K562 (cell line): ENCODE results near the gene CLCA1. TPM values are rescaled to one million over a fixed set of nuclear protein-coding genes. Genes with fewer than 3 reads are reported as not detected.

Experiments
- MEIS2 ChIP-seq: fragments of 450-650 bp; IDR thresholded peaks from 2 replicates; pipeline ENCODE4 v1.6.1; 2014; ENCODE audit warnings: mild to moderate bottlenecking; ENCODE audit not compliant: partially characterized antibody
- SNIP1 ChIP-seq: fragments of 450-650 bp; IDR thresholded peaks from 2 replicates; pipeline ENCODE4 v1.7.1; 2017; ENCODE audit warnings: low read depth, mild to moderate bottlenecking
- TGIF2 ChIP-seq: sonication (generic); formaldehyde crosslinking; IDR thresholded peaks from 2 replicates; pipeline ENCODE4 v1.8.1; 2022; ENCODE audit warnings: mild to moderate bottlenecking, missing genetic modification reagents, moderate library complexity
- TRIM24 ChIP-seq, 2 experiments: fragments of 450-650 bp; IDR thresholded peaks; 2 replicates each; pipeline ENCODE4 v1.6.1; 2016
- ZNF347 ChIP-seq: fragments of 450-650 bp; formaldehyde crosslinking; IDR thresholded peaks from 2 replicates; pipeline ENCODE4 v1.4.0; 2020; ENCODE audit warnings: low read depth, mild to moderate bottlenecking, moderate library complexity
- ZNF695 ChIP-seq: fragments of 450-650 bp; formaldehyde crosslinking; IDR thresholded peaks from 2 replicates; pipeline ENCODE4 v1.4.0; 2020; ENCODE audit warnings: mild to moderate bottlenecking, moderate library complexity
- polyA plus RNA-seq, 8 experiments: library from polyadenylated mRNA; depleted of rRNA in 4 of 8; stranded (reverse) in 5 of 8; unstranded in 3 of 8; fragments of >200 nt; fragmentation: Nextera tagmentation in 2 of 8; fragmentation: Illumina TruSeq in 1 of 8; extraction: Ambion mirVana in 2 of 8; extraction: Trizol in 1 of 8; gene quantifications; 2 replicates each; pipeline versions ENCODE4 v1.2.1 to v1.2.3, GENCODE V29; 2011 to 2014; ENCODE audit warnings: inconsistent platforms in 1 of 8, missing spikeins in 1 of 8
- total RNA-seq, 7 experiments: library from RNA; depleted of rRNA in 6 of 7; stranded (reverse); fragments of >200 nt in 6 of 7; fragmentation: Illumina TruSeq in 2 of 7; extraction: Trizol in 2 of 7; gene quantifications; 2 replicates each; pipeline versions ENCODE4 v1.2.1 to v1.2.3, GENCODE V29; 2011 to 2021; ENCODE audit warnings: low replicate concordance in 1 of 7
- TF ChIP-seq, protein P1 (sequence below): fragments of 250-450 bp; sonication (Bioruptor Pico); IDR thresholded peaks from 2 replicates; pipeline ENCODE4 v1.5.0; 2021; ENCODE audit warnings: mild to moderate bottlenecking, moderate library complexity
- TF ChIP-seq, protein P2 (sequence below): sonication (generic); formaldehyde crosslinking; IDR thresholded peaks from 2 replicates; pipeline ENCODE4 v1.8.0; 2022; ENCODE audit warnings: mild to moderate bottlenecking, missing genetic modification reagents
- TF ChIP-seq, protein P3 (sequence below): fragments of 450-650 bp; IDR thresholded peaks from 2 replicates; pipeline ENCODE4 v1.6.1; 2017; ENCODE audit warnings: mild to moderate bottlenecking, moderate library complexity
- TF ChIP-seq, protein P4 (sequence below): fragments of 450-650 bp; IDR thresholded peaks from 2 replicates; pipeline ENCODE4 v1.6.1; 2016; ENCODE audit warnings: mild to moderate bottlenecking, moderate library complexity

Gene CLCA1
- total and polyA plus RNA-seq, 9 of the 15 experiments (the other 6 are each of a cell fraction or from before 2014, with no cell fraction given): 0.03 to 0.08 (median 0.04) TPM; not detected in 6

DNA sequence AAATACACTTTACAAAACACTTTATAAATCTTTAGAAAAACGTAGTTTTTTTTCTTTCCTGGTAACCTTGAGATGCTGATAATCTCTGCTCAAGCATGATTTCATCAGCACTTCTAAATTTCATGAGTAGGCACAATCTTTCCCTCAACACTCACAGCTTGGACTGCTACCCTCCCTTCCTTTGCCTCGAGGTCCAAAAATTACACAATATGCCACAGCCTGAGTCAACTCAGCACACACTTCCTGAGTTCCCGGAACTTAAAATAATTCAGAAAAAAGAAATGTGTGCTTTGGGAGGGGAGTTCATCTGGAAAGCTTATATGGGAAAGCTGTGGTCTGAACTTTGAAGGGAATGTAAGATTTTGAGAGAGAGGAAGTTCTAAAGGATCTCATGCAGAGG is 38.9 kb upstream of the CLCA1 start (continued):
- TF ChIP-seq, protein P1, sequence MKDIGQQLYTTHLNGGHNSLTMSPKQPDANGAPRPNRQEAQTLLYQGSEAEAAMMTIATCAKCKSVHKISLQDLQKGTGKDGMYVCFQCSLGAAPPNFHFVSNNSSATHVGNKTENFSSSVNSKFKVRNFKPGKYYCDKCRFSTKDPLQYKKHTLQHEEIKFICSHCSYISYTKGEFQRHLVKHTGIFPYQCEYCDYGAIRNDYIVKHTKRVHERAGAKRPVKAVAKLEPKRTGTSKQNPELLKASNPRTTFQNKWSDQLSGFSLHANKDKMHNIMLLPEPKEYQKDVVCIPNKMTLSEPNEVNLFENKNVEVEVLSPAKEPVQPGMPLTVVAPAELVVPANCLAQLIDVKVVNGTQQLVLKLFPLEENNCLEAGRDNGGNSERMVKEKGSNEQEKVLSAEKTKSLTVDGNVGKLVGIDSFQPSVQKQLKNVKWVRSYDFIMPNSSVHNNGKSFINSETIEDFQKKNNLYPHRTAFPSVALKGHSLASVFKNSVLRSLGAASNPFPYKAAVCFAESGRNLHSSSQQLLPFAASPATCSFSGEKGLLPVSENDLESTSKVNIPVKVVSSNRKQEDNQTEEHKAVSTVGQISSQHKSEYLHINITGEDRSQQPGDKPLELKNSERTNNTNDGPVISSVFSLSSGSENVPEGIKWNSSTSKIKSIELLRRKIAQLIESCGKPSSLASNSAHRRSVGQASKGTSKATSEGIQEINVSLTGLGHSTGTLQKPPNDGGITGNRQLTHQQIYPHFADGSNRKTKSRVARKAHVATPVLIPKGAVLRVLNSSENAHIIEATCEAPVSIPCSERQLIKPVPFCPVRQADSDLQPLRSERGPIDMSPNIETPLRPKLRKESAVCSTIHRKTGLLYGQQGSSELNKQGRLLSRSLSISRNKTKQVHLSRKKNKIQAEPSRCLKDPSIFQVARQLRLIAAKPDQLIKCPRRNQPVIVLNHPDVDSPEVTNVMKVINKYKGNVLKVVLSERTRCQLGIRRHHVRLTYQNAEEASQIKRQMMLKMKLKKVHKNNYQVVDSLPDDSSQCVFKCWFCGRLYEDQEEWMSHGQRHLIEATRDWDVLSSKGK (CRISPR knock-in tag): no peak
- TF ChIP-seq MEIS2 (peak; percentile 16), ZNF695 (CRISPR knock-in tag) (no peak), ZNF347 (CRISPR knock-in tag) (no peak), TGIF2 (no peak), SNIP1 (no peak), TRIM24 (IDR thresholded peaks at IDR 0.05) (peak; percentile 42 to 66; a peak in 1 of 4 replicates)
- TF ChIP-seq, protein P2, sequence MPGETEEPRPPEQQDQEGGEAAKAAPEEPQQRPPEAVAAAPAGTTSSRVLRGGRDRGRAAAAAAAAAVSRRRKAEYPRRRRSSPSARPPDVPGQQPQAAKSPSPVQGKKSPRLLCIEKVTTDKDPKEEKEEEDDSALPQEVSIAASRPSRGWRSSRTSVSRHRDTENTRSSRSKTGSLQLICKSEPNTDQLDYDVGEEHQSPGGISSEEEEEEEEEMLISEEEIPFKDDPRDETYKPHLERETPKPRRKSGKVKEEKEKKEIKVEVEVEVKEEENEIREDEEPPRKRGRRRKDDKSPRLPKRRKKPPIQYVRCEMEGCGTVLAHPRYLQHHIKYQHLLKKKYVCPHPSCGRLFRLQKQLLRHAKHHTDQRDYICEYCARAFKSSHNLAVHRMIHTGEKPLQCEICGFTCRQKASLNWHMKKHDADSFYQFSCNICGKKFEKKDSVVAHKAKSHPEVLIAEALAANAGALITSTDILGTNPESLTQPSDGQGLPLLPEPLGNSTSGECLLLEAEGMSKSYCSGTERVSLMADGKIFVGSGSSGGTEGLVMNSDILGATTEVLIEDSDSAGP: no peak
- TF ChIP-seq, protein P3, sequence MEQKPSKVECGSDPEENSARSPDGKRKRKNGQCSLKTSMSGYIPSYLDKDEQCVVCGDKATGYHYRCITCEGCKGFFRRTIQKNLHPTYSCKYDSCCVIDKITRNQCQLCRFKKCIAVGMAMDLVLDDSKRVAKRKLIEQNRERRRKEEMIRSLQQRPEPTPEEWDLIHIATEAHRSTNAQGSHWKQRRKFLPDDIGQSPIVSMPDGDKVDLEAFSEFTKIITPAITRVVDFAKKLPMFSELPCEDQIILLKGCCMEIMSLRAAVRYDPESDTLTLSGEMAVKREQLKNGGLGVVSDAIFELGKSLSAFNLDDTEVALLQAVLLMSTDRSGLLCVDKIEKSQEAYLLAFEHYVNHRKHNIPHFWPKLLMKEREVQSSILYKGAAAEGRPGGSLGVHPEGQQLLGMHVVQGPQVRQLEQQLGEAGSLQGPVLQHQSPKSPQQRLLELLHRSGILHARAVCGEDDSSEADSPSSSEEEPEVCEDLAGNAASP: no peak
- TF ChIP-seq, protein P4, sequence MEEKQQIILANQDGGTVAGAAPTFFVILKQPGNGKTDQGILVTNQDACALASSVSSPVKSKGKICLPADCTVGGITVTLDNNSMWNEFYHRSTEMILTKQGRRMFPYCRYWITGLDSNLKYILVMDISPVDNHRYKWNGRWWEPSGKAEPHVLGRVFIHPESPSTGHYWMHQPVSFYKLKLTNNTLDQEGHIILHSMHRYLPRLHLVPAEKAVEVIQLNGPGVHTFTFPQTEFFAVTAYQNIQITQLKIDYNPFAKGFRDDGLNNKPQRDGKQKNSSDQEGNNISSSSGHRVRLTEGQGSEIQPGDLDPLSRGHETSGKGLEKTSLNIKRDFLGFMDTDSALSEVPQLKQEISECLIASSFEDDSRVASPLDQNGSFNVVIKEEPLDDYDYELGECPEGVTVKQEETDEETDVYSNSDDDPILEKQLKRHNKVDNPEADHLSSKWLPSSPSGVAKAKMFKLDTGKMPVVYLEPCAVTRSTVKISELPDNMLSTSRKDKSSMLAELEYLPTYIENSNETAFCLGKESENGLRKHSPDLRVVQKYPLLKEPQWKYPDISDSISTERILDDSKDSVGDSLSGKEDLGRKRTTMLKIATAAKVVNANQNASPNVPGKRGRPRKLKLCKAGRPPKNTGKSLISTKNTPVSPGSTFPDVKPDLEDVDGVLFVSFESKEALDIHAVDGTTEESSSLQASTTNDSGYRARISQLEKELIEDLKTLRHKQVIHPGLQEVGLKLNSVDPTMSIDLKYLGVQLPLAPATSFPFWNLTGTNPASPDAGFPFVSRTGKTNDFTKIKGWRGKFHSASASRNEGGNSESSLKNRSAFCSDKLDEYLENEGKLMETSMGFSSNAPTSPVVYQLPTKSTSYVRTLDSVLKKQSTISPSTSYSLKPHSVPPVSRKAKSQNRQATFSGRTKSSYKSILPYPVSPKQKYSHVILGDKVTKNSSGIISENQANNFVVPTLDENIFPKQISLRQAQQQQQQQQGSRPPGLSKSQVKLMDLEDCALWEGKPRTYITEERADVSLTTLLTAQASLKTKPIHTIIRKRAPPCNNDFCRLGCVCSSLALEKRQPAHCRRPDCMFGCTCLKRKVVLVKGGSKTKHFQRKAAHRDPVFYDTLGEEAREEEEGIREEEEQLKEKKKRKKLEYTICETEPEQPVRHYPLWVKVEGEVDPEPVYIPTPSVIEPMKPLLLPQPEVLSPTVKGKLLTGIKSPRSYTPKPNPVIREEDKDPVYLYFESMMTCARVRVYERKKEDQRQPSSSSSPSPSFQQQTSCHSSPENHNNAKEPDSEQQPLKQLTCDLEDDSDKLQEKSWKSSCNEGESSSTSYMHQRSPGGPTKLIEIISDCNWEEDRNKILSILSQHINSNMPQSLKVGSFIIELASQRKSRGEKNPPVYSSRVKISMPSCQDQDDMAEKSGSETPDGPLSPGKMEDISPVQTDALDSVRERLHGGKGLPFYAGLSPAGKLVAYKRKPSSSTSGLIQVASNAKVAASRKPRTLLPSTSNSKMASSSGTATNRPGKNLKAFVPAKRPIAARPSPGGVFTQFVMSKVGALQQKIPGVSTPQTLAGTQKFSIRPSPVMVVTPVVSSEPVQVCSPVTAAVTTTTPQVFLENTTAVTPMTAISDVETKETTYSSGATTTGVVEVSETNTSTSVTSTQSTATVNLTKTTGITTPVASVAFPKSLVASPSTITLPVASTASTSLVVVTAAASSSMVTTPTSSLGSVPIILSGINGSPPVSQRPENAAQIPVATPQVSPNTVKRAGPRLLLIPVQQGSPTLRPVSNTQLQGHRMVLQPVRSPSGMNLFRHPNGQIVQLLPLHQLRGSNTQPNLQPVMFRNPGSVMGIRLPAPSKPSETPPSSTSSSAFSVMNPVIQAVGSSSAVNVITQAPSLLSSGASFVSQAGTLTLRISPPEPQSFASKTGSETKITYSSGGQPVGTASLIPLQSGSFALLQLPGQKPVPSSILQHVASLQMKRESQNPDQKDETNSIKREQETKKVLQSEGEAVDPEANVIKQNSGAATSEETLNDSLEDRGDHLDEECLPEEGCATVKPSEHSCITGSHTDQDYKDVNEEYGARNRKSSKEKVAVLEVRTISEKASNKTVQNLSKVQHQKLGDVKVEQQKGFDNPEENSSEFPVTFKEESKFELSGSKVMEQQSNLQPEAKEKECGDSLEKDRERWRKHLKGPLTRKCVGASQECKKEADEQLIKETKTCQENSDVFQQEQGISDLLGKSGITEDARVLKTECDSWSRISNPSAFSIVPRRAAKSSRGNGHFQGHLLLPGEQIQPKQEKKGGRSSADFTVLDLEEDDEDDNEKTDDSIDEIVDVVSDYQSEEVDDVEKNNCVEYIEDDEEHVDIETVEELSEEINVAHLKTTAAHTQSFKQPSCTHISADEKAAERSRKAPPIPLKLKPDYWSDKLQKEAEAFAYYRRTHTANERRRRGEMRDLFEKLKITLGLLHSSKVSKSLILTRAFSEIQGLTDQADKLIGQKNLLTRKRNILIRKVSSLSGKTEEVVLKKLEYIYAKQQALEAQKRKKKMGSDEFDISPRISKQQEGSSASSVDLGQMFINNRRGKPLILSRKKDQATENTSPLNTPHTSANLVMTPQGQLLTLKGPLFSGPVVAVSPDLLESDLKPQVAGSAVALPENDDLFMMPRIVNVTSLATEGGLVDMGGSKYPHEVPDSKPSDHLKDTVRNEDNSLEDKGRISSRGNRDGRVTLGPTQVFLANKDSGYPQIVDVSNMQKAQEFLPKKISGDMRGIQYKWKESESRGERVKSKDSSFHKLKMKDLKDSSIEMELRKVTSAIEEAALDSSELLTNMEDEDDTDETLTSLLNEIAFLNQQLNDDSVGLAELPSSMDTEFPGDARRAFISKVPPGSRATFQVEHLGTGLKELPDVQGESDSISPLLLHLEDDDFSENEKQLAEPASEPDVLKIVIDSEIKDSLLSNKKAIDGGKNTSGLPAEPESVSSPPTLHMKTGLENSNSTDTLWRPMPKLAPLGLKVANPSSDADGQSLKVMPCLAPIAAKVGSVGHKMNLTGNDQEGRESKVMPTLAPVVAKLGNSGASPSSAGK: no peak
